GM21390 (cell line): Measurements from ENCODE around the gene IQGAP3.
"Not testable (repeated sequence)": the region's sequence is repeated elsewhere in the genome, so short reads cannot be mapped to it uniquely, and the experiment has no call there.

ENCODE experiments used
- ATAC-seq: cut with Tn5 transposase; IDR thresholded peaks from one replicate; pipeline ENCODE4 v1.9.1; 2021; ENCODE audit not compliant: unreplicated experiment

The IQGAP3 gene

GRCh38 chr1:156571919-156572662 lies at the start of gene IQGAP3:
IQGAP3 (minus strand) TSS chr1:156572565; CDS start chr1:156572529, 36 bp downstream.
- ATAC-seq = peak; percentile 88

GRCh38 chr1:156619582-156619955 lies 47.2 kb upstream of the IQGAP3 start:
- ATAC-seq = no peak

- no peak for ATAC-seq
Measured at GRCh38 chr1:156618853-156619581, 46.7 kb upstream of the IQGAP3 start, which contains the start of gene HAPLN2. HAPLN2 (plus strand) TSS chr1:156619415; CDS start chr1:156623491, 4,076 bp downstream.

GRCh38 chr1:156616463-156616862 lies 44.1 kb upstream of the IQGAP3 start:
- no peak for ATAC-seq

GRCh38 chr1:156615946-156616345 lies 43.6 kb upstream of the IQGAP3 start:
- ATAC-seq = no peak

- no peak for ATAC-seq
Measured at GRCh38 chr1:156612666-156613065, 40.3 kb upstream of the IQGAP3 start.

- ATAC-seq = not testable (repeated sequence)
Measured at GRCh38 chr1:156610072-156610471, 37.7 kb upstream of the IQGAP3 start.

- no peak for ATAC-seq
Measured at GRCh38 chr1:156608981-156609380, 36.6 kb upstream of the IQGAP3 start.

GRCh38 chr1:156608036-156608674 lies 35.8 kb upstream of the IQGAP3 start:
- peak; percentile 81 for ATAC-seq

- not testable (repeated sequence) for ATAC-seq
Measured at GRCh38 chr1:156607344-156607743, 35.0 kb upstream of the IQGAP3 start.

GRCh38 chr1:156602557-156602993 lies 30.2 kb upstream of the IQGAP3 start:
- ATAC-seq = no peak

GRCh38 chr1:156601892-156602291 lies 29.5 kb upstream of the IQGAP3 start:
- no peak for ATAC-seq

- ATAC-seq = peak; percentile 43
Measured at GRCh38 chr1:156601122-156601830, 28.9 kb upstream of the IQGAP3 start, which contains the start of gene GPATCH4. GPATCH4 (minus strand) TSS chr1:156601479.

GRCh38 chr1:156600733-156601121 lies 28.4 kb upstream of the IQGAP3 start:
- ATAC-seq = no peak

- no peak for ATAC-seq
Measured at GRCh38 chr1:156599811-156600210, 27.4 kb upstream of the IQGAP3 start.

- ATAC-seq = no peak
Measured at GRCh38 chr1:156598731-156599432, 26.5 kb upstream of the IQGAP3 start.

- ATAC-seq = no peak
Measured at GRCh38 chr1:156598125-156598524, 25.8 kb upstream of the IQGAP3 start.

- ATAC-seq = no peak
Measured at GRCh38 chr1:156596426-156596825, 24.1 kb upstream of the IQGAP3 start.

- no peak for ATAC-seq
Measured at GRCh38 chr1:156595016-156595415, 22.7 kb upstream of the IQGAP3 start.

GRCh38 chr1:156594190-156594589 lies 21.8 kb upstream of the IQGAP3 start:
- ATAC-seq = no peak

GRCh38 chr1:156593661-156593989 lies 21.3 kb upstream of the IQGAP3 start:
- no peak for ATAC-seq
